Neural cell (in vitro differentiated cells): Measurements from ENCODE around the gene CHRM1. TPM values are rescaled to one million over a fixed set of nuclear protein-coding genes. Genes with fewer than 3 reads are reported as not detected.
"Not testable (repeated sequence)": the region's sequence is repeated elsewhere in the genome, so short reads cannot be mapped to it uniquely, and the experiment has no call there.

ENCODE experiments used
- H2AFZ ChIP-seq: fragments of 200-600, 300-800 bp; sonication (generic), shearing (Covaris generic); 2 replicates; pipeline ENCODE4 v1.6.0; 2014; ENCODE audit warnings: low read depth, mild to moderate bottlenecking, antibody characterized with exemption, low read length, moderate library complexity
- H3F3A ChIP-seq: fragments of 200-600 bp; shearing (Covaris generic); 2 replicates; pipeline ENCODE4 v1.6.1; 2016; ENCODE audit warnings: mild to moderate bottlenecking, moderate library complexity, mixed read lengths, antibody characterized with exemption, low read length; ENCODE audit not compliant: insufficient read depth, poor library complexity, severe bottlenecking
- H3K27ac ChIP-seq: fragments of 200-600, 300-800 bp; sonication (generic), shearing (Covaris generic); 2 replicates; pipeline ENCODE4 v1.5.1; 2014; ENCODE audit warnings: mild to moderate bottlenecking, low read length, moderate library complexity
- H3K27me3 ChIP-seq: fragments of 300-800, 200-600 bp; sonication (generic), shearing (Covaris generic); 2 replicates; pipeline ENCODE4 v1.6.0; 2014; ENCODE audit warnings: mild to moderate bottlenecking, low read depth, low read length, moderate library complexity; ENCODE audit not compliant: insufficient read depth
- H3K36me3 ChIP-seq: fragments of 300-800, 200-600 bp; sonication (generic), shearing (Covaris generic); 2 replicates; pipeline ENCODE4 v1.5.1; 2014; ENCODE audit warnings: mild to moderate bottlenecking, antibody characterized with exemption, low read length, moderate library complexity; ENCODE audit not compliant: insufficient read depth
- H3K4me2 ChIP-seq: fragments of 300-800, 200-600 bp; sonication (generic), shearing (Covaris generic); 2 replicates; pipeline ENCODE4 v1.6.0; 2014; ENCODE audit warnings: mild to moderate bottlenecking, low read length
- H3K4me3 ChIP-seq: fragments of 300-800, 200-600 bp; sonication (generic), shearing (Covaris generic); 2 replicates; pipeline ENCODE4 v1.5.1; 2014; ENCODE audit warnings: mild to moderate bottlenecking, low read length, moderate library complexity
- H3K79me2 ChIP-seq: fragments of 200-600 bp; shearing (Covaris generic); replicated peaks from 2 replicates; pipeline ENCODE4 v1.6.0; 2014; ENCODE audit warnings: mild to moderate bottlenecking, low read length, moderate library complexity; ENCODE audit not compliant: insufficient read depth
- H3K9ac ChIP-seq: fragments of 300-800, 200-600 bp; sonication (generic), shearing (Covaris generic); 2 replicates; pipeline ENCODE4 v1.6.1; 2016; ENCODE audit warnings: mild to moderate bottlenecking, low read length, mixed read lengths
- H3K9me2 ChIP-seq: fragments of 200-600 bp; shearing (Covaris generic); 2 replicates; pipeline ENCODE4 v1.6.1; 2016; ENCODE audit warnings: mild to moderate bottlenecking, low read length, mixed read lengths; ENCODE audit not compliant: insufficient read depth
- H3K9me3 ChIP-seq: fragments of 200-600, 300-800 bp; sonication (generic), shearing (Covaris generic); 2 replicates; pipeline ENCODE4 v1.6.1; 2016; ENCODE audit warnings: mild to moderate bottlenecking, mixed run types, low read length, moderate library complexity, mixed read lengths
- H4K20me1 ChIP-seq: fragments of 200-600 bp; shearing (Covaris generic); 2 replicates; pipeline ENCODE4 v1.6.1; 2016; ENCODE audit warnings: mild to moderate bottlenecking, mixed run types; ENCODE audit not compliant: insufficient read depth
- MXI1 ChIP-seq: fragments of 450-650 bp; conservative IDR thresholded peaks from 2 replicates; pipeline ENCODE4 v1.6.1; 2014; ENCODE audit warnings: antibody characterized with exemption, mild to moderate bottlenecking; ENCODE audit not compliant: poor library complexity, severe bottlenecking
- SMC3 ChIP-seq: fragments of 450-650 bp; conservative IDR thresholded peaks from 2 replicates; pipeline ENCODE4 v1.6.1; 2014; ENCODE audit warnings: antibody characterized with exemption, mild to moderate bottlenecking, moderate library complexity; ENCODE audit not compliant: poor library complexity
- TAF1 ChIP-seq: IDR thresholded peaks from 2 replicates; pipeline ENCODE4 v1.6.1; 2012; ENCODE audit warnings: low read depth
- polyA plus RNA-seq: library from polyadenylated mRNA; depleted of rRNA; stranded (reverse); fragments of >200 nt; gene quantifications from 2 replicates; pipeline ENCODE4 v1.2.3, GENCODE V29; 2014
- small RNA-seq, 3 experiments: library from RNA; depleted of rRNA; stranded (forward); fragments of <200 nt; gene quantifications; one replicate each; pipeline ENCODE3, GENCODE V24; 2012

CHRM1 gene
- polyA plus RNA-seq, 1 donor from 2014 or later = not detected

DNA sequence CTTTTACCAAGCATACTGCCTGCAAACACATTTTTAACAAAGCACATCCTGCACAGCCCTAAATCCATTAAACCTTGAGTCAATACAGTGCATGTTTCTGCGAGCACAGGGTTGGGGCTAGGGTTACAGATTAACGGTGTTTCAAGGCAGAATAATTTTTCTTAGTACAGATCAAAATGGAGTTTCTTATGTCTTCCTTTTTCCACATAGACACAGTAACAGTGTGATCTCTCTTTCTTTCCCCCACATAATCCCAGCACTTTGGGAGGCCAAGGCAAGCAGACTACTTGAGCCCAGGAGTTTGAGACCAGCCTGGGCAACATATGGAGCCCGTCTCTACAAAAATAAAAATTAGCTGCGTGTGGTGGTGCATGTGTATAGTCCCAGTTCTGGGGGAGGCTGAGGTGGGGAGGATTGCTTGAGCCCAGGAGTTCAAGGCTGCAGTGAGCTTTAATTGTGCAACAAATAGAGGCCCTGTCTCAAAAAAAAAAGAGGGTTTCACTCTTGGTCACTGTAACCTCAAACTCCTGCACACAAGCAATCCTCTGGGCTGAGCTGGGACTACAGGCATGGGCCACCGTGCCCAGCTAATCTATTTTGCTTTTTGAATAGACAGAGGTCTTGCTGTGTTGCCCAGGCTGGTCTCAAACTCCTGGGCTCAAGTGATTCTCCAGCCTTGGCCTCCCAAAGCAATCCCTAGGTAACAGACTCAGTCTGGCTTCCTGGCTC is 60.2 kb downstream of the CHRM1 start (continued):
- TF ChIP-seq MXI1 (no peak), SMC3 (no peak), TAF1 (no peak)

DNA sequence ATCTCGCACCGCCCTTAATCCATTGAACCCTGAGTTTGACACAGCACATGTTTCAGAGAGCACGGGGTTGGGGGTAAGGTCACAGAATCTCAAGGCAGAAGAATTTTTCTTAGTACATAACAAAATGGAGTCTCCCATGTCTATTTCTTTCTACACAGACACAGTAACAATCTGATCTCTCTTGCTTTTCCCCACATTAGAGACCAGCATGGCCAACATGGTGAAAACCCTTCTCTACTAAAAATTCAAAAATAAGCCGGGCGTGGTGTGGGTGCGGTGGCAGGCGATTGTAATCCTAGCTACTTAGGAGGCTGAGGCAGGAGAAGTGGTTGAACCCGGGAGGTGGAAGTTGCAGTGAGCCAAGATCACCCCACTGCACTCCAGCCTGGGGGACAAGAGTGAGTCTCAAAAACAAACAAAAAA is 61.9 kb downstream of the CHRM1 start:
- H3K36me3 ChIP-seq, H3K9me2 ChIP-seq, H3K4me3 ChIP-seq, H3F3A ChIP-seq, H4K20me1 ChIP-seq, H3K4me2 ChIP-seq, H3K9ac ChIP-seq, H3K9me3 ChIP-seq, H3K27ac ChIP-seq, H3K27me3 ChIP-seq, H2AFZ ChIP-seq: not testable (repeated sequence)
- peaks cover 31% of the 10 kb centered on the region for H3K79me2 ChIP-seq

Small RNA genes within 50 kb of the gene (small RNA-seq; reads per million reads assigned to genes)
- gene RN7SL259P = 0 reads per million in 3 experiments

Other genes with a start within 250 kb of the CHRM1 start
- gene UQCC3, start 249.7 kb downstream of the CHRM1 start, polyA plus RNA-seq = 6.8 and 8.4 TPM in 2 replicates
- 10.5 and 10.6 TPM in 2 replicates for gene LBHD1, start 249.1 kb downstream of the CHRM1 start, polyA plus RNA-seq
- 209 and 248 TPM in 2 replicates for gene UBXN1, start 242.3 kb downstream of the CHRM1 start, polyA plus RNA-seq
- 0.44 and 0.82 TPM in 2 replicates for gene LRRN4CL, start 231.8 kb downstream of the CHRM1 start, polyA plus RNA-seq
- gene BSCL2, start 213.9 kb downstream of the CHRM1 start, polyA plus RNA-seq = 304 and 305 TPM in 2 replicates
- gene GNG3, start 213.7 kb downstream of the CHRM1 start, polyA plus RNA-seq = 120 and 121 TPM in 2 replicates
- 27.5 and 29.3 TPM in 2 replicates for gene HNRNPUL2, start 193.9 kb downstream of the CHRM1 start, polyA plus RNA-seq
- 48.6 and 55.2 TPM in 2 replicates for gene TTC9C, start 192.9 kb downstream of the CHRM1 start, polyA plus RNA-seq
- 8.5 and 20.9 TPM in 2 replicates for gene ZBTB3, start 167.2 kb downstream of the CHRM1 start, polyA plus RNA-seq
- gene POLR2G, start 159.8 kb downstream of the CHRM1 start, polyA plus RNA-seq = 207 and 232 TPM in 2 replicates
- gene TAF6L, start 150.0 kb downstream of the CHRM1 start, polyA plus RNA-seq = 55.2 and 61.7 TPM in 2 replicates
- 24.5 and 28.1 TPM in 2 replicates for gene TMEM179B, start 134.0 kb downstream of the CHRM1 start, polyA plus RNA-seq
- gene TMEM223, start 129.4 kb downstream of the CHRM1 start, polyA plus RNA-seq = 16.5 and 27.4 TPM in 2 replicates
- gene NXF1, start 115.9 kb downstream of the CHRM1 start, polyA plus RNA-seq = 26.0 and 32.1 TPM in 2 replicates
- gene STX5, start 89.3 kb downstream of the CHRM1 start, polyA plus RNA-seq = 28.5 and 30.5 TPM in 2 replicates
- gene TEX54, start 88.5 kb downstream of the CHRM1 start, polyA plus RNA-seq = not detected in 2 replicates
- 50.4 and 71.7 TPM in 2 replicates for gene WDR74, start 81.8 kb downstream of the CHRM1 start, polyA plus RNA-seq
- gene SLC3A2, start 40.5 kb downstream of the CHRM1 start, polyA plus RNA-seq = 176 and 182 TPM in 2 replicates
- not detected in 2 replicates for gene SLC22A6, start 63.6 kb upstream of the CHRM1 start, polyA plus RNA-seq
- not detected in 2 replicates for gene SLC22A8, start 94.5 kb upstream of the CHRM1 start, polyA plus RNA-seq
- gene SLC22A24, start 222.9 kb upstream of the CHRM1 start, polyA plus RNA-seq = not detected in 2 replicates